MM.1S (cell line): ENCODE measurements around the gene PRKAR1B.

Experiments used
- DNase-seq: peaks from one replicate; pipeline ENCODE4 v3.0.0-alpha.2; 2015
- H2AFZ ChIP-seq: fragments of 300-600 bp; sonication (generic); 2 replicates; pipeline ENCODE4 v1.6.0; 2016; ENCODE audit warnings: antibody characterized with exemption, low read length
- H3F3A ChIP-seq: fragments of 300-600 bp; sonication (generic); 2 replicates; pipeline ENCODE4 v1.6.1; 2016; ENCODE audit warnings: mild to moderate bottlenecking, antibody characterized with exemption, low read length, moderate library complexity, mixed read lengths; ENCODE audit not compliant: insufficient read depth
- H3K27ac ChIP-seq: fragments of 300-600 bp; sonication (generic); 2 replicates; pipeline ENCODE4 v1.5.1; 2016; ENCODE audit warnings: mild to moderate bottlenecking, low read length
- H3K27me3 ChIP-seq: fragments of 300-600 bp; sonication (generic); replicated peaks from 2 replicates; pipeline ENCODE4 v1.6.0; 2016; ENCODE audit warnings: low read length; ENCODE audit not compliant: insufficient read depth
- H3K36me3 ChIP-seq: fragments of 300-600 bp; sonication (generic); replicated peaks from 2 replicates; pipeline ENCODE4 v1.6.1; 2016; ENCODE audit warnings: mild to moderate bottlenecking, low read length, mixed read lengths; ENCODE audit not compliant: insufficient read depth
- H3K4me1 ChIP-seq: fragments of 300-600 bp; sonication (generic); 2 replicates; pipeline ENCODE4 v1.6.1; 2016; ENCODE audit warnings: low read length, mixed read lengths
- H3K4me2 ChIP-seq: fragments of 300-600 bp; sonication (generic); 2 replicates; pipeline ENCODE4 v1.6.0; 2016; ENCODE audit warnings: low read depth, low read length
- H3K4me3 ChIP-seq: fragments of 300-600 bp; sonication (generic); 2 replicates; pipeline ENCODE4 v1.5.1; 2016; ENCODE audit warnings: low read length, mixed read lengths
- H3K79me2 ChIP-seq: fragments of 300-600 bp; sonication (generic); 2 replicates; pipeline ENCODE4 v1.6.1; 2016; ENCODE audit warnings: mixed run types, low read length, mixed read lengths
- H3K9ac ChIP-seq: fragments of 300-600 bp; sonication (generic); 2 replicates; pipeline ENCODE4 v1.6.1; 2016; ENCODE audit warnings: low read length, mixed read lengths
- H3K9me2 ChIP-seq: fragments of 300-600 bp; sonication (generic); replicated peaks from 2 replicates; pipeline ENCODE4 v1.6.1; 2016; ENCODE audit warnings: mild to moderate bottlenecking, low read length, mixed read lengths; ENCODE audit not compliant: insufficient read depth
- H3K9me3 ChIP-seq: fragments of 300-600 bp; sonication (generic); replicated peaks from 2 replicates; pipeline ENCODE4 v1.6.1; 2016; ENCODE audit warnings: mild to moderate bottlenecking, low read length, mixed read lengths; ENCODE audit not compliant: insufficient read depth
- H4K20me1 ChIP-seq: fragments of 300-600 bp; sonication (generic); 2 replicates; pipeline ENCODE4 v1.6.1; 2016; ENCODE audit warnings: mild to moderate bottlenecking, low read length, moderate library complexity, mixed read lengths; ENCODE audit not compliant: insufficient read depth
- EZH2 ChIP-seq: fragments of 300-600 bp; sonication (generic); optimal IDR thresholded peaks from 2 replicates; pipeline ENCODE3; 2017; ENCODE audit warnings: low read depth, mild to moderate bottlenecking, antibody characterized with exemption, low read length, mixed read lengths
- EZH2phosphoT487 ChIP-seq: fragments of 300-600 bp; sonication (generic); IDR thresholded peaks from 2 replicates; pipeline ENCODE4 v1.6.1; 2018; ENCODE audit warnings: antibody characterized with exemption, low read length
- TF ChIP-seq, protein P1 (sequence below): fragments of 300-600 bp; sonication (generic); IDR thresholded peaks from 2 replicates; pipeline ENCODE4 v1.5.1; 2016; ENCODE audit warnings: antibody characterized with exemption, low read length, mixed read lengths

The PRKAR1B gene

GRCh38 chr7:590731-591551, 136.1 kb downstream of the PRKAR1B start:
- H3K27me3 ChIP-seq: no peaks in the 10 kb centered on the region
- no peak overlapping the region for H2AFZ ChIP-seq
- H3K36me3 ChIP-seq: no peaks in the 10 kb centered on the region
- H4K20me1 ChIP-seq: no peaks in the 10 kb centered on the region
- H3K4me2 ChIP-seq: no peak overlapping the region
- H3K79me2 ChIP-seq: no peaks in the 10 kb centered on the region
- H3K9me3 ChIP-seq: no peaks in the 10 kb centered on the region
- no peak overlapping the region for H3K27ac ChIP-seq
- H3K4me1 ChIP-seq: no peaks in the 10 kb centered on the region
- no peak overlapping the region for H3K4me3 ChIP-seq
- no peak for TF ChIP-seq EZH2phosphoT487
- no peak for TF ChIP-seq EZH2
- TF ChIP-seq, protein P1, sequence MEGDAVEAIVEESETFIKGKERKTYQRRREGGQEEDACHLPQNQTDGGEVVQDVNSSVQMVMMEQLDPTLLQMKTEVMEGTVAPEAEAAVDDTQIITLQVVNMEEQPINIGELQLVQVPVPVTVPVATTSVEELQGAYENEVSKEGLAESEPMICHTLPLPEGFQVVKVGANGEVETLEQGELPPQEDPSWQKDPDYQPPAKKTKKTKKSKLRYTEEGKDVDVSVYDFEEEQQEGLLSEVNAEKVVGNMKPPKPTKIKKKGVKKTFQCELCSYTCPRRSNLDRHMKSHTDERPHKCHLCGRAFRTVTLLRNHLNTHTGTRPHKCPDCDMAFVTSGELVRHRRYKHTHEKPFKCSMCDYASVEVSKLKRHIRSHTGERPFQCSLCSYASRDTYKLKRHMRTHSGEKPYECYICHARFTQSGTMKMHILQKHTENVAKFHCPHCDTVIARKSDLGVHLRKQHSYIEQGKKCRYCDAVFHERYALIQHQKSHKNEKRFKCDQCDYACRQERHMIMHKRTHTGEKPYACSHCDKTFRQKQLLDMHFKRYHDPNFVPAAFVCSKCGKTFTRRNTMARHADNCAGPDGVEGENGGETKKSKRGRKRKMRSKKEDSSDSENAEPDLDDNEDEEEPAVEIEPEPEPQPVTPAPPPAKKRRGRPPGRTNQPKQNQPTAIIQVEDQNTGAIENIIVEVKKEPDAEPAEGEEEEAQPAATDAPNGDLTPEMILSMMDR: no peak
- no peaks in the 10 kb centered on the region for H3F3A ChIP-seq
- H3K9ac ChIP-seq: no peak overlapping the region
- no peaks in the 10 kb centered on the region for H3K9me2 ChIP-seq
- DNase-seq: no peak

- no peak overlapping the region for H3K4me2 ChIP-seq
- H3K4me3 ChIP-seq: no peak overlapping the region
- H3K36me3 ChIP-seq: no peaks in the 10 kb centered on the region
These were observed 137.1 kb downstream of the PRKAR1B start for GRCh38 chr7:589781-590575.

DNA sequence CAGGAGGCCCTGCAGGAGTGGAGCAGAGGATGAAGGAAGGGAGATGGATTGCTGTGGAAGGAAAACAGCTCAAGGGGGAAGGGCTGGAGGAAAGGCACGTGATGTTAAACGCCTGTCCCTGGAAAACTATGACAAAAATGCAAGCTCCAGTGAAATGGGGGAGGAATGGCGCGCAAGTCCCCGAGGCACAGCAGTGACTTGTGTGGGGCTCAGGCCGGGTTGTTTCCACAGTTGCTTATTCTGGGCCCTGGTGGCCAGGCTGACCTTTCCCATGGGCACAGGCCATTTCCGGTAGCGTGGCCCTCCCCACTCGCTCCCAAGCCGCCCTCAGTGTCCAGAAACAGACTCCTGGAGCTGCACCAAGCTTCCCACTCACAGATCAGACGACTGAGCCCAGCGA, 139.3 kb downstream of the PRKAR1B start:
- no peaks in the 10 kb centered on the region for H3K9me3 ChIP-seq
- no peaks in the 10 kb centered on the region for H3K36me3 ChIP-seq
- no peaks in the 10 kb centered on the region for H3K9me2 ChIP-seq
- TF ChIP-seq, protein P1: no peak
- H3K27ac ChIP-seq: no peak overlapping the region
- H3K27me3 ChIP-seq: no peaks in the 10 kb centered on the region
- H3K9ac ChIP-seq: no peak overlapping the region
- H3K4me3 ChIP-seq: no peak overlapping the region
- no peaks in the 10 kb centered on the region for H3K79me2 ChIP-seq
- H2AFZ ChIP-seq: no peak overlapping the region
- H3K4me2 ChIP-seq: no peak overlapping the region
- H3F3A ChIP-seq: no peaks in the 10 kb centered on the region
- H3K4me1 ChIP-seq: no peaks in the 10 kb centered on the region
- H4K20me1 ChIP-seq: no peaks in the 10 kb centered on the region
- no peak for DNase-seq

More at GRCh38 chr7:589781-590575, 137.1 kb downstream of the PRKAR1B start:
- Histone ChIP-seq H3K79me2 (no peaks in the 10 kb centered on the region), H3K27ac (no peak overlapping the region), H2AFZ (no peak overlapping the region), H4K20me1 (no peaks in the 10 kb centered on the region), H3K9ac (no peak overlapping the region), H3K27me3 (no peaks in the 10 kb centered on the region), H3F3A (no peaks in the 10 kb centered on the region), H3K9me3 (no peaks in the 10 kb centered on the region), H3K4me1 (no peaks in the 10 kb centered on the region), H3K9me2 (no peaks in the 10 kb centered on the region)
- TF ChIP-seq EZH2phosphoT487: no peak
- TF ChIP-seq, protein P1: no peak
- no peak for TF ChIP-seq EZH2
- DNase-seq: no peak
